Activated gamma-delta T cell treated with Interleukin-2 at 50 U/mL for 16 hours (primary cell): ENCODE results near the gene MFSD8.
"Not testable (repeated sequence)": the region's sequence is repeated elsewhere in the genome, so short reads cannot be mapped to it uniquely, and the experiment has no call there.

Experiments
- DNase-seq: peaks from one replicate; pipeline ENCODE4 v3.0.0-alpha.2; 2020

Gene MFSD8, protein sequence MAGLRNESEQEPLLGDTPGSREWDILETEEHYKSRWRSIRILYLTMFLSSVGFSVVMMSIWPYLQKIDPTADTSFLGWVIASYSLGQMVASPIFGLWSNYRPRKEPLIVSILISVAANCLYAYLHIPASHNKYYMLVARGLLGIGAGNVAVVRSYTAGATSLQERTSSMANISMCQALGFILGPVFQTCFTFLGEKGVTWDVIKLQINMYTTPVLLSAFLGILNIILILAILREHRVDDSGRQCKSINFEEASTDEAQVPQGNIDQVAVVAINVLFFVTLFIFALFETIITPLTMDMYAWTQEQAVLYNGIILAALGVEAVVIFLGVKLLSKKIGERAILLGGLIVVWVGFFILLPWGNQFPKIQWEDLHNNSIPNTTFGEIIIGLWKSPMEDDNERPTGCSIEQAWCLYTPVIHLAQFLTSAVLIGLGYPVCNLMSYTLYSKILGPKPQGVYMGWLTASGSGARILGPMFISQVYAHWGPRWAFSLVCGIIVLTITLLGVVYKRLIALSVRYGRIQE

DNA sequence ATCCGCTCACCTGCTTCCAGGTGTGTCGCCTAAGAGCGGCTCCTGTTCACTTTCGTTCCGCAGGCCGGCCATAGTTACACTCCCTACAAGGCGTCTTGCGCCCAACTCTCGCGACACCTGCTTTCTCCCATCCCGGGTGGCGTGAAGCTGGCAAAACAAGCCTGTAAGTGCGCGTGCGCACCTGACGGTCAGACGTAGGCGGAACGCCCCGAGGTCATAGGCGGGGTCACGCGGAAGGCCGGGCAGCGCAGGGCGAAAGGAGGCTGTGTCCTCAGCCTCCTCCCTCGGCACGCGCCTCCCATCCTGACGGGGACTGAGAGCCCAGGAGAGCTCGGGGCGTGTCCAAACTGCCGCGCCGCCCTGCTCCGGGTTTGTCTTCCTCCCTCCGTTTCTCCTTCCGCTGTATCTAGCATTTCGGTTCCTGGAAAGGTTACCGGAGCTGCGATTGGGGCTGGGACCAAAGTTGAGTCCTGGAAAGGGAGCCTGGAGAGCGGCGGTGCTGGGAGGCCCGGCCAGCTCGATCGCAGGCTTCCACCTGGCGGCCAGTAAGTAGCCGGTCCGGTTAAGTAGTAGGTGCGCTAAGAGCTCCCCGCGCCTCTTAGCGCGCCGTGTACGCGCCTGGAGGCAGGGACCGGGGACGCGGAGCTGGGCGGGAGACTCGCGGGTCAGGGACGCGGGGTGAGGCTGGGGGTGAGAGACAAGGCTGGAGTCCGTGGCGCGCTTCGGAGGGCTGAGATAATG is at the start of gene MFSD8, which contains the start of gene ABHD18:
Gene MFSD8 (minus strand): TSS at position 112 of the 741 bp plus-strand sequence. CDS start 40 bp downstream, at position 72.
Gene ABHD18 (plus strand): TSS at position 345 of the 741 bp plus-strand sequence. CDS start 17,550 bp downstream, outside the sequence.
- DNase-seq: peak; percentile 98

DNA sequence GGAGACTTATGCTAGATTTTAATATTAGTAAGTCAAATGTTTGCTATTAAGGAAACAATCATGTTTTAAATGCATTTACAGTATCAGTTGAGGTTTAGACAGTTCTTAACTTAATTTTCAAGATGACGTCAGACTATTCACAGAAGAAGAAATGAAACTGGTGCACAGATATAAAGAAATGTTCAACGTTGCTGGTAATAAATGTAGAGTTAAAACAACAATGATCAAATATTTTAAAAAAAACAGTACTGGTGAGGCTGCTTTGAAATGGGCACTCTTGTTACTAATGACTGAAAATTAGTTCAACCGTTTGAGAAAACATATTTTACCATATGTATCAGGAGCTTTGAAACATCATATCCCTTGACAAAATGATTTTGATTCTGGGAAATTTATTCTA is 44.5 kb upstream of the MFSD8 start:
- DNase-seq: no peak

DNA sequence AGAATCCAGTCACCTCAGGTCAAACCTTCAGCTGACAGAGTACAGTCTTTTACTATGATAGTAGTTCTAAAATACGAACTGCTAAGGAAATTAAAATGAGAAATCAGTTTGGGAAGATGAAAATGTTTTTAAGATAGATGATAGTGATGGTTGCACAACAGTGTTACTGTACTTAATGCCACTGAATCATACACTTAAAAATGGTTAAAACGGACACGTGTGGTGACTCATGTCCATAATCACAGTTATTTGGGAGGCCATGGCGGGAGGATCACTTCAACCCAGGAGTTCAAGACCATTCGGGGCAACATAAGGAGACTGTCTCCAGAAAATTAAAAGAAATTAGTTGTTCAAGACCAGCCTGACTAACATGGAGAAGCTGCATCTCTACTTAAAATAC is 41.6 kb upstream of the MFSD8 start:
- no peak for DNase-seq

DNA sequence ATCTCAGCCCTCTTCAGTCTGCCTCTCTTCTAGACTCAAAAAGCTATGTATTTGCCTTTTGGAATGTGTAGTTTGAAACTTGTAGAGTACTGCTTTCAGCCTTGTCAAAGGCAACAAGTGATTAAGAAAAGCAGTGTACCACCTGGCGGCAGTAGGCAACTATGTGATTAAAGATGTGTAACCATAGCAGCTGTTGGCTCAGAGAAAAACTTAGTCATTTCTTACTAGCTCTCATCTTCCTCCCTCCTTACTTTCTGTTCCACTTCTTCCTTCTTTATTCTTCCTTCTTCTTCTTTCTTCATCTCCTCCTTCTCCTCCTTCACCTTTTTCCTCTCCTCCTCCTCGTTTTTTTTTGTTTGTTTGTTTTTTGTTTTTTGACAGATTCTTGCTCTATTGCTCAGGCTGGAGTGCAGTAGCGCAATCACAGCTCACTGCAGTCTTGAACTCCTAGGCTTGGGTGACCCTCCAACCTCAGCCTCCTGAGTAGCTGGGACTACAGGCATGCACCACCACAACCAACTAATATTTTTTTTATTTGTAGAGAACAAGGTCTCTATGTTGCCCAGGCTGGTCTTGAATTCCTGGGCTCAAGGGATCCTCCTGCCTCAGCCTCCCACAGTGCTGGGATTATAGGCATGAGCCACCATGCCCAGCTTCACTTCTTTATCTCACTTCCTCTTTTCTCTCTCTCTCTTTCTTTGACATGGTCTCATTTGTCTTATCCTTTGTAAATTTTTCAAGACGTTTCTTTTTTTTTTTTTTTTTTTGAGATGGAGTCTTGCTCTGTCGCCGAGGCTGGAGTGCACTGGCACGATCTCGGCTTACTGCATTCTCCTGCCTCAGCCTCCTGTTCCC is 32.8 kb upstream of the MFSD8 start:
- no peak for DNase-seq

DNA sequence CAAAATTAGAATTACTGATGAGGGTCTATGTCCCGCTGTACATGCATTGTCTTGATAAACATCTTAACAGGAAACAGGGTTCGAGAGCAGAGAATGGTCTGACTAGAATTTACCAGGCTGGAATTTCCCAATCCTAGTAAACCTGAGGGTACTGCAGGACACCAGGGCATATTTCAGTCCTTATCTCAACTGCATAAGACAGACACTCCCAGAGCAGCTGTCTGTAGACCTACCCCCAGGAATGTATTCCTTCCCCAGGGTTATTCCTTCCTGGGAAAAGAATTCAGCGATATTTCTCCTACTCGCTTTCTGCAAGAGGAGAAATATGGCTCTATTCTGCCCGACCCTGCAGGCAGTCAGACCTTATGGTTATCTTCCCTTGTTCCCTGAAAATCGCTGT is 31.5 kb upstream of the MFSD8 start:
- DNase-seq: not testable (repeated sequence)

DNA sequence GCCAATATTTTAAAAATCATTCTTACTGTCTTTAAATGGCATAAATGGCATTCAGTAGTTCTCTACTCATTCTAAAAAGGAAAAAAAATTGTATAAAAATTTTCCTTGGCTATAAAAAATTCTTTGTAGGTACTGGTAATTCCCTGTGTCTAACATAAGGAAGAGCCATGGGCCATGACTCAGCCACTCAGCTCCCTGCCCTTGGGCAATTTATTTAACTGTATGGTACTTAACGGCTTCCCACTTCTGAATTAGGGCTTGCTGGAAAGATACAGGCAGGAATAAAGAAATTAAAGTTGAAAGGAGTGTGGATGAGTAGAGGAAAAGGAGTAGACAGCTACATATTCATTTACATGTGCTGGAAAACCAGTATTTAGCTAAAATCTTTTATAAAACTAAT is 30.8 kb upstream of the MFSD8 start:
- no peak for DNase-seq

DNA sequence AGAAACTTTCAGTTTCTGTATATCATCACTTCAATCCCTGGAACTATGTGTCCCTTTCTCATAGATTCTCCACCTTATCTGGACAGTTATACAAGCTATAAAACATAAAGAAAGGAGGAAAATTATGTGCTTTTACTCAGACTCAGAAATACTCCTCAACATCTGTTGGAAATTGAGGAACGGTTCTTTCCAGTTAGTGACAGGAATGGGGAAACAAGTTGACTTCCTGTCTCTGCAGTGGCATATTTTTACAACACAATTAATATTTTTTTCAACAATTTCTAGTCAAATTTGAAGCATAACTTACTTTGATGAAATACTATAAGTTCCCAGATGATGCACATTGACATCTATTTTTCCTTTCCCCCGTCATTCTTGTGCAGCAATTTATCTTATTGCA is 28.2 kb upstream of the MFSD8 start:
- no peak for DNase-seq

- no peak for DNase-seq
These were observed 23.7 kb upstream of the MFSD8 start for GRCh38 chr4:127988638-127989037.

DNA sequence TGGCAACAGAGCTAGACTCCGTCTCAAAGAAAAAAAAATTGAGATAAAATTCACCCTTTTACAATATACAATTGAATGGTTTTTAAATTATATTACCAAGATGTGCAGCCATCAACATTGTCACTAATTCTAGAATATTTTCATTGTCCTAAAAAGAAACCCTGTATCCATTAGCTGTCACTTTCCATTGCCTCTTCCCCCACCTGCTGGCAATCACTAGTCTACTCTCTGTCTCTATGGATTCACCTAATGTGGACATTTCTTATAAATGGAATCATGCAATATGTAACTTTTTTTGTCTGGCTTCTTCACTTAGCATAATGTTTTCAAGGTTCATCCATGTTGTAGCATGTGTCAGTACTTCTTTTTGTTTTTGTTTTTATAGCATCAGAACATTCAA is 21.0 kb upstream of the MFSD8 start:
- DNase-seq: no peak

GRCh38 chr4:127982445-127982844 is 17.5 kb upstream of the MFSD8 start:
- DNase-seq: no peak

GRCh38 chr4:127978930-127979329 is 14.0 kb upstream of the MFSD8 start:
- no peak for DNase-seq

DNA sequence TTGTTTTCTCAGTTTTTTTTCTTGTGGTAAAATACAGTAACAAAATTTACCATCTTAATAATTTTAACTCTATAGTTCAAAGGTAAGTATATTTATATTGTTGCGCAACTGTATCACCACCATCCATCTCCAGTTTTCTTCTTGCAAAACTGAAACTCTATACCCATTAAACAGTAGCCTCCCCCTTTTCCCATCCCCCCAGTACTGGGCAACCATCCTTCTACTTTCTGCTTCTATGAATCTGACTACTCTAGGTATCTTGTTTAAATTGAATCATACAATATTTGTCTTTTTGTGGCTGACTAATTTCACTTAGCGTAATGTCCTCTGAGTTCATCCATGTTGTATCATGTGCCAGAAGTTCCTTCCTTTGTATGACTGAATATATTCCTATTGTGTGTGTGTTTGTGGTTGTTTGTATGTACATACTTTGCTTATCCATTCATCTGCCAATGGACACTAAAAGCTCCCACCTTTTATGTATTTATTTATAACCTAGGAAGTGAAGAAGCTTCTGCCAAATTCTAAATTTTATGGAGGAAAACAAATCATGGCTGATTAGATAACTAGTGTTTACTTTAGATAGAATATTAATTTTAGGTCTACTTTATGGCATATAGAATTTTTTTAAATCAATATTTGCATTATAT is 10.3 kb upstream of the MFSD8 start:
- no peak for DNase-seq

- DNase-seq: not testable (repeated sequence)
These were observed 6.0 kb upstream of the MFSD8 start for GRCh38 chr4:127970925-127971324.

DNA sequence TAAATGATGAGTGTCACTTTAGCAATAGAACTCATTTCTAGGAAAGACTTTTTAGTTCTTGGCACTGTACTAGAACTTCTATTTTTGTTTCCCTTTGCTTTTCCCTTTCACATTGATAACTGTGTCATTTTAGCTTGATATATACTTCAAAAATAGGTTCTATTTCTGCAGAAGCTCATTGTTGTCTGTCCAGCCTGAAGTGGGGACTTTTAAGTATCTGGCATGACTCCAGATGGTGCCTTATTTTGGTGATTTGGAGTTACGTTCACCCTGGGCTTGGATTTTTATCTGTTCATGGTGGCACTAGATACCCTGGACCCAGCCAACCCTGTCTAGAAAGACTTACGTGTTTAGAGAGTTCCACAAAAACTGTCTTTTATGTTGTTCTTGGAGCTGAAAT is 3.6 kb upstream of the MFSD8 start:
- DNase-seq: no peak

GRCh38 chr4:127967141-127967775 is 2.3 kb upstream of the MFSD8 start:
- DNase-seq: no peak

DNA sequence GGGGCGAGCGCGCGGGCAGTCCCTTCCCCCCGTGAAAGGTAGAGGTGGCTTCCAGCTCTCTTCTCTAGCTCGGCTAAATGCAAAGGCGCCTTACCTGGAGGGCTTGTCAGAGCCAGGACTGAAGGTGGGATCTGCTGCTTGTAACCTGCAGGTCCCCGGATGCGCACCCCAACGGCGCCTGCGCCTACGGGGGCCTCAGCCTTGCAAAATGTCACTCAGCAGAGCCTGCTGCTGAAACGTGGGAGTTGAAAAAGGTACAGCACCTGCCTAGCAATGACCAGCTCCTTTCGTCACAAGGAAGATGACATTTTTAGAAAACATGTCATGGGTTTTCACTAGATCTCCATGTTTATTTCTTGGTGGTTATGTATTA is 816 bp upstream of the MFSD8 start:
- DNase-seq: peak; percentile 65

- not testable (repeated sequence) for DNase-seq
These were observed 429 bp downstream of the MFSD8 start for GRCh38 chr4:127964426-127965061.

GRCh38 chr4:127963633-127964398 is 1.2 kb downstream of the MFSD8 start:
- DNase-seq: not testable (repeated sequence)

DNA sequence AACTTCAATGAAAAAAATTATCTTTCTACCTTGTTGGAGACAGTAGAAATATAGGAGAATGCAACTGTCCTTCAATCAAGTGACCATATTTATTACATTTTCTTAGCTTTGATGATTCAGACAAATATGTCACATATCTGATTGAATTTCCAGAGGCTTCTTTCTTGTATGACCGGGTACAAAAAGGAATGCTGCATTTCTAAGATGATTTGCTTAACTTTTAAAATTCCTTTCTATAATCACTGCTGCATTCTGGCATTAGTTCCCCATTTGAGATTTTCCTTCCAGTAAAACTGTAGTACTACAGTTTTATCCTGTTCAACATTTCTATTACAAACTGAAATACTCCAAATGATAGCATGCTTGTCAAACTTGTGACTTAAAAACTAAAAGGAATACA is 5.2 kb downstream of the MFSD8 start:
- no peak for DNase-seq

GRCh38 chr4:127957105-127957504 is 7.9 kb downstream of the MFSD8 start:
- no peak for DNase-seq

- DNase-seq: no peak
These were observed 28.0 kb downstream of the MFSD8 start for GRCh38 chr4:127936974-127937373.
